Stimulated activated CD4-positive, alpha-beta T cell treated with anti-CD3 and anti-CD28 coated beads, Interleukin-1b, Interleukin-23, amount 100 ng/mL, for 24 hours (primary cell): ENCODE results near the gene ANAPC4.
"Not testable (repeated sequence)": the region's sequence is repeated elsewhere in the genome, so short reads cannot be mapped to it uniquely, and the experiment has no call there.

ENCODE experiments used
- DNase-seq, 4 experiments: peaks; one replicate each; pipeline ENCODE4 v3.0.0-alpha.2; 2020; ENCODE audit warnings: low read depth in 4 of 4, low spot score in 1 of 4

Gene ANAPC4

DNA sequence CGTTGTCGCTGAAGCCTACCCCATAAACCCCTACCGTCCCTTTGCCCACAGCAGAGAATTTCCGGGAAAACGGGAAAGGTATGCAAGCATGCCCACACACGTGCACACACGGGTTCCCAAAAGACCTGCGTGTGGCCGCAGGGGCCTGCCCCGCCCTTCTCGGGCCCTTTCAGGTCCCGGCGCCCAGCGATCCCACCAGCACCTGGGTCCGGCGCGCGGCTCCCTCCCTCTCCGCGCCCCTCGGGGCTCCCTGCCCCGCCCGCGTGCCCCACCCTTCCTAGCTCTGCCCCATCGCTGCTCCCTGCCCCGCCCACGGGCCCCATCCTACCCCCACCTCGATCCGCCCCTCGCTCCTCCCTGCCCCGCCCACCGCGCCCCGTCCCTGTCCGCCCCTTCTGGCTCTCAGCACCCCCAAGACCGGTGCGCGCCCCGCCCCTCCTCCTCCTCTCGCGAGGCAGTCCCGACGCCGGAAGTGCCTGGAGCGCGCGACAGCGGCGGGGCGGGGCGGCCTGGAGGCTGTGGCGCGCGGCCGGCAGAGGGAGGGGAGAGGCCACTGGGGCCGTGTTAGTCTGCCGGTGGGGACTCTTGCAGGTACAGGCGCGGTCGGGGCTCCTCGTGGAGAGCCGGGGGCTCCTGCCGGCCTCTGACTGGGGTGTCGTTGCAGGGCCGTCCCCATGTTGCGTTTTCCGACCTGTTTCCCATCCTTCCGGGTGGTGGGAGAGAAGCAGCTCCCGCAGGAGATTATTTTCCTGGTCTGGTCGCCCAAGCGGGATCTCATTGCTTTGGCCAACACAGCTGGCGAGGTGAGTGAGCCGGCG lies at the start of gene ANAPC4:
ANAPC4 (plus strand) TSS at position 510 of the 818 bp plus-strand sequence; CDS start at position 675, 165 bp downstream.
- peak; percentile 97 to 100 (median 99) for DNase-seq

GRCh38 chr4:25328463-25328862 lies 48.6 kb upstream of the ANAPC4 start:
- DNase-seq = not testable (repeated sequence)

GRCh38 chr4:25330335-25330734 lies 46.7 kb upstream of the ANAPC4 start:
- no peak for DNase-seq

DNA sequence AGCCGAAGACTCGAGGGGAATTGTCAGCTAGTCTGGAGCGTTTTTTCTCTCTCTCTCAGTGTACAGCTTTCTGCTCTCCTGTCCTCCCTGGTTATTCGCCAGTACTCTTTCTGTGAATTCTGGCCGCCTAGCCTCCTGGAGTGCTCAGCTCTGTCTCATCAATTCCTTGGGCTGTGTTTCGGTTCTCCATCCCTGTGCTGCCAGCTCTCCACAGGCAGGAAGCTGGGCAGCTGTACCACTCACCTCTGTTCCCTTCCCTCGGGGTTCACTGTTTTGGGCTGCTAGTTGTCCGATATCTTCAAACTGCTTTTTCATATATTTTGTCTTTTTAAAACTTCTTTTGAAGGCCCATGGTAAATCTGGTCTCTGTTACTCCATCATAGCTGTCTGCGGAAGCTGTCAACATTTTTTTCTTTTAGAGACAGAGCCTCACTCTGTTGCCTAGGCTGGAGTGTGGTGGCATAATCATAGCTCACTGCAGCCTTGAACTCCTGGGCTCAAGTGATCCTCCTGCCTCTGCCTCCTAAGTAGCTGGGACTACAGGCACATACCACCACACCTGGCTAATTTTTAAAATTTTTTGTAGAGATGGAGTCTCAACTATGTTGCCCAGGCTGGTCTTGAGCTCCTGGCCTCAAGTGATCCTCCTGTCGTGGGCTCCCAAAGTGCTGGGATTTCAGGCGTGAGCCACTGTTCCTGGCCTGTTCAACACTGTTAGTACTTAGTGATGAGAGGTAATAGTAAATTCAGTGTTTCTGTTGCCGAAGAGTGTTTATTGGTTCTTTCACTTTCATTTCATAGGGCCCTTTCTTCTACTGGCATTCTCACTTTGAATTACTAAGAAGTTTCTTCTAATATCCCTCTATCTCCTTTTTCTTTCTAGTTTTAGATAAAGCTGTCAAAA lies 45.9 kb upstream of the ANAPC4 start:
- no peak for DNase-seq

DNA sequence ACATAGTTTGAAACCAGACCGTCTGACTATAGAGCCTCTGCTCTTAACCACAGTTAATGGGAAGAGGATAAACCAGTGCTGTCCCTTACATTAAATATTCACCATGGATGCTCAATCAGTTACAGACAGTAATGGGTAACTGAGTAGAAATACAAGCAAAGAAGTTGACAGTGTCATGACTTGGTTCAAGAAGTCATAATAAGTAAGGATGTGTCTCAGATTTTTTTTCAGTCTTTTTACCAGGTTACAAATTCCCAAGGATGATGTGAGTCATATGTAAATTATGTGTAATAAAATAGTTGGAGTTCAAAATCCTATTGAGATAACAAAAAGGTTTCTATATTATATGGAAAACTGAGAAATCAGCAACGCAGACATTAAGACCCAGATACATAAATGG lies 33.4 kb upstream of the ANAPC4 start:
- no peak for DNase-seq

DNA sequence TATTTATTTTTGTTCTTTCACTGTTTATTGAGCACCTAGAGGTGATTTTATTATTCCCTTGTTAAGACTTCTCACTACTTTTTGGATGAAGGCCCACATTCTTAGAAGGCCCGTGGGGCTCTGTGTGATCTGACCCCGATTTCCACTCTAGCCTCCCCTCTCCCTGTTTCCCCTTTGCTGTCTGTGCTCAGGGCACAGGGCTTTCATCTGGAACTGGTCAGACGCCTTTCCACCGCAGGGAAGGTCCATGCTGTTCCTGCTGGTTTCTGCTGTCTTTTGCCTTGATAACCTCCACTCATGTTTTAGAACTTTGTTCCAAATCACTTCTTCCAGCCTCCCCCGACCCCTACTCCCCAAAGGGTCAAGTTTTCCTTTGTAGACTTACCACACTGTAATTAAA lies 31.3 kb upstream of the ANAPC4 start:
- no peak for DNase-seq

- DNase-seq = no peak
These were observed 30.1 kb upstream of the ANAPC4 start for GRCh38 chr4:25346913-25347312.

GRCh38 chr4:25347473-25347872 lies 29.6 kb upstream of the ANAPC4 start:
- no peak for DNase-seq

- DNase-seq = no peak
These were observed 29.1 kb upstream of the ANAPC4 start for GRCh38 chr4:25347971-25348370.

GRCh38 chr4:25350561-25350960 lies 26.5 kb upstream of the ANAPC4 start:
- no peak for DNase-seq

GRCh38 chr4:25351777-25352416 lies 25.2 kb upstream of the ANAPC4 start:
- no peak for DNase-seq

- no peak for DNase-seq
These were observed 21.0 kb upstream of the ANAPC4 start for GRCh38 chr4:25356068-25356467.

DNA sequence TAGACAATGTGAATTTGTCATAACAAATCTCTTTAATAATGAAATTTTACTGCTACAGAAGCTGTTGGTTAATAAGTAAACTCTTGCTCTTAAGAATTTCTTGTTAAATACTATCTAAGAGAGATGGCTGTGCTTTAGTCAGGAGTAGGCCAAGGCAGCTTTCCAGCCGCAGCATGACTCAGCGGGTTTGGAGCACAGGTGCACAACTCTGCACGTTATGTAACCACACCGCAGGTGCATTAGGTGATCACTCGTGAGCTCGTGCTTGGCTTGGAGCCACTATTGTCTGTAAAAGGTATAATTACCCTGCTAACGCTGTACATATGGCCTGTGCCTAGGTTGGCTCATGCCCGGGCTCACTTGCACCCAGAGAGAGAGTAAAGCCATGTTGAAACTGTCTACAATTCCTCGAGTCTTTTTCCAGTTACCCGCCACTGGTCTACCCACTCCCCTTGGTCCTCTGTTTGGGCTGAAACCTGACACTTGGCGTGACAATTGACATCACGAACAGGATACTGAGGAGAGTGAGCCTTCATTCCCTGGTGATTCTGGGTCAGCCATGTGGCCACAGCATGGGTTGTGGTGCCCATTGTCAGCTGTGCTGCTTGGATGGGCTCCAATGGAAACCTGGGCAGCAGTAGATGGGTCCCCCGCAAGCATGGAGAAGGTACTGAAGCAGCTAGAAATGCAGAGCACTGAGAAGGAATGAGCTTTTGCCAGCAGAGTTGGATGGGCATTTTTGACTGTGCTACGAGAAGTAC lies 18.4 kb upstream of the ANAPC4 start:
- DNase-seq = no peak

DNA sequence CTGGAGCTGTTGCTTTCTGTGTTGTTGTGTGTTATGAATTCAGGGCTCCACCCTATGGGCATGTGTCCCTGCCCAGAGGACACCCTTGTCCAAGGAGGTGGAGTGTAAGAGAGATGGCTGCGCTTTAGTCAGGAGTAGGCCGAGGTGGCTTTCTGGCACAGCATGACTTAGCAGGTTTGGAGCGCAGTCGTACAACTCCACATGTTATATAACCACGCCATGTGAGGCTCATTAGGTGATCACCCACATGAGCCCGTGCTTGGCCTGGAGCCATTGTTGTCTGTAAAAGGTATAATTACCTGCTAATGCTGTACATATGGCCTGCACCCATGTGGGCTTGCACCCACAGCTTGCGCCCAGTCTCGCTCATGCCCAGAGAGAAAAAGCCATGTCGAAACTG lies 15.8 kb upstream of the ANAPC4 start:
- no peak for DNase-seq

DNA sequence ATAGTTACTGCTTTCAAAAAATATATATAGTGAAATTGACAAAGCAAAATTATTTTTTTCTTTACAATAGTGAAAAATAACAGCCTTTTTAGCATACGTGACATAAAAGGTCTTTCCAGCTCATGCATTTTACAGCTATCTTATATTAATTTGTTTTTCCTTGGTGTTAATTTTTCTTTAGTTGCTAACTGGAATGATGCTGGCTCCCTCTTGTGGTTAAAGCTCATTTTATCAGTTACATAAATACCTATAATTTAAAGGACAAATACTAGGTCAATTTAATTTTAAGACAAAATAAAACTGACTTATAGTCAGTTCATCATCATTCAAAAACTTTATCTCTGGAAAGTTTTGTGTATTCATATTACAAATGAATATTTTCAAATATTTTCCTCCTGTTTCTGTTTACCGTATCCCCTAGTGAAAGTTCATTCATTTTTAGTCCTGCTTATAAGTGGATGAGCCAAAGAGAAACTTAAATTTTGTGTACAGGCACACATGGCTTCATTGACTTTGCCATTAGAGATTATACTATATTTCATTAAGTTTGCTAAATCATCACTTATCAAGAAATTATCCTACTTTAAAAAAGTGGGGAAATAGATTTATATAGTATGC lies 9.9 kb upstream of the ANAPC4 start:
- no peak for DNase-seq

DNA sequence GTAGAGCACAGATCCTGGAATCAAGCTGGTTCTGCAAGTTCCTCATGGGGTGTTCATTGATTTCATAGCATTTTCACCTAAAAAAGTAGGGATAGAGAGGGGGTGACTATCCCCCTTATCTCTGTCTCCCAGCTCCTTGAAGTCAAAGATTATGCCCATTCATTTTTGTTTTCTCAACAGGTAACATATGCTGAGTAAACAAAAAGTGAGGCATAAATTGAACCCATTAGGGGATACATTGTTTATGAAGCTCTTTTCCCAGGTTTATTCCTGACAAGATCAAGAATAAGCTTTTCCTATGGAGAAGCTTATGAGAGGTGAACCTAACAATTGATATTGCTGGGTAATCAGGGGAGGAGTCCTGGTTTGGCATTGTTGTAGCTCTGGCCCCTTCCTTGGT lies 9.2 kb upstream of the ANAPC4 start:
- DNase-seq = no peak

GRCh38 chr4:25368315-25368714 lies 8.7 kb upstream of the ANAPC4 start:
- no peak for DNase-seq

GRCh38 chr4:25370242-25370641 lies 6.8 kb upstream of the ANAPC4 start:
- no peak for DNase-seq

DNA sequence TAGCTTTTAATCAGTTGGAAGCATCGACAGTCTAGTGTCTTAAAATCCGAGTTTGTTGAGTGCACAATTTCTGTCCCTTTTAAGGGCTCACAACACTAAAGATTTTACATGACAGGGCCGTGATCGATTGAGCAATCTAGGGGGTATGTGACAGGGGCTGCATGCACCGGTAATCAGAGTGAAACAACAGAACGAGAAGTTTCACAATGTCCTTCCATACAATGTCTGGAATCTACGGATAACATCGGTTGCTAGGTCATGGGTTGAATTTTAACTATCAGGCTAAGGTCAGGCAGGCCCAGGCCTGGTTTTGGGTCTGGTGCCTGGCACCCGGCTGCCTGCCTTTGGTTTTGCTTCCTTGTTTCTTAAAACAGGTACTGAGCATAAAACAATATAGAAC lies 4.5 kb upstream of the ANAPC4 start:
- not testable (repeated sequence) for DNase-seq
